ENCODE measurements around the gene VWA5B2. TPM values are rescaled to one million over a fixed set of nuclear protein-coding genes. Genes with fewer than 3 reads are reported as not detected.
A peak's percentile ranks its signal among the peaks of the same experiment; 100 is the strongest.

The VWA5B2 gene
- total and polyA plus RNA-seq, 9 of the 15 experiments (the other 6 are each of a cell fraction or from before 2014, with no cell fraction given): 0.04 TPM; not detected in 8

DNA sequence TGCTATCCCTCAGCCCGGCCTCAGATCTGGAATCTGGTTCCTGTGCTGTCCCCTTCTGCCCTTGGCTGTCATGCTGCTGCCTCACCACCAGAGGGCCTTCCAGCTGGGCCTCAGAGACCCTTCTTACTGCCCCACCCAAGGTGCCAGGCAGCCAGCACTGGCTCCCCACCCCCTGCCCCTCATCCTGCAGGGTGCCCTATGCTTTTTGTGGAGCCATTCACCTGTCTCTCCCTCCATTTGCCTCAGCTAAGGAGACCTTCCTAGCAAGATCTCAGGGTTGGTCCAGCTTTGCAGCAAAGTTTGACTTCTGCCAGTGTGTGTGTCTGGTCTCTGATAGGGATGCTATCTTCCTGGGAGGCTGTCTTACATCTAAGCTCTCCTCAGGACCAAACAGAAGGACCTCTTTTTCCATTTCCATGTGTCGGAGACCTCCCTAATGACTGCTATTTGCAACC, 1.9 kb upstream of the VWA5B2 start (continued):
- TF ChIP-seq, protein P1, sequence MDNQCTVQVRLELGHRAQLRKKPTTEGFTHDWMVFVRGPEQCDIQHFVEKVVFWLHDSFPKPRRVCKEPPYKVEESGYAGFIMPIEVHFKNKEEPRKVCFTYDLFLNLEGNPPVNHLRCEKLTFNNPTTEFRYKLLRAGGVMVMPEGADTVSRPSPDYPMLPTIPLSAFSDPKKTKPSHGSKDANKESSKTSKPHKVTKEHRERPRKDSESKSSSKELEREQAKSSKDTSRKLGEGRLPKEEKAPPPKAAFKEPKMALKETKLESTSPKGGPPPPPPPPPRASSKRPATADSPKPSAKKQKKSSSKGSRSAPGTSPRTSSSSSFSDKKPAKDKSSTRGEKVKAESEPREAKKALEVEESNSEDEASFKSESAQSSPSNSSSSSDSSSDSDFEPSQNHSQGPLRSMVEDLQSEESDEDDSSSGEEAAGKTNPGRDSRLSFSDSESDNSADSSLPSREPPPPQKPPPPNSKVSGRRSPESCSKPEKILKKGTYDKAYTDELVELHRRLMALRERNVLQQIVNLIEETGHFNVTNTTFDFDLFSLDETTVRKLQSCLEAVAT (IDR thresholded peaks at IDR 0.05): no peak
- TF ChIP-seq FOXA3 (CRISPR knock-in tag; conservative IDR thresholded peaks at IDR 0.05 in 1 of 2, IDR thresholded peaks at IDR 0.05 in 1 of 2): no peak
- no peak for TF ChIP-seq ZNF75A (CRISPR knock-in tag; IDR thresholded peaks at IDR 0.05)
- peak; percentile 32 to 56; a peak in 3 of 4 replicates for TF ChIP-seq RAD21 (CRISPR knock-in tag; conservative IDR thresholded peaks at IDR 0.05 in 1 of 2, IDR thresholded peaks at IDR 0.05 in 1 of 2)
- no peak for TF ChIP-seq CBFB (CRISPR knock-in tag; IDR thresholded peaks at IDR 0.05)
- TF ChIP-seq TRIM28 (IDR thresholded peaks at IDR 0.05): no peak
- TF ChIP-seq RBM15 (IDR thresholded peaks at IDR 0.05; ENCODE audit: insufficient read depth, low read length): no peak
- no peak for TF ChIP-seq TAF9B (IDR thresholded peaks at IDR 0.05; ENCODE audit: partially characterized antibody)
- TF ChIP-seq, protein P2, sequence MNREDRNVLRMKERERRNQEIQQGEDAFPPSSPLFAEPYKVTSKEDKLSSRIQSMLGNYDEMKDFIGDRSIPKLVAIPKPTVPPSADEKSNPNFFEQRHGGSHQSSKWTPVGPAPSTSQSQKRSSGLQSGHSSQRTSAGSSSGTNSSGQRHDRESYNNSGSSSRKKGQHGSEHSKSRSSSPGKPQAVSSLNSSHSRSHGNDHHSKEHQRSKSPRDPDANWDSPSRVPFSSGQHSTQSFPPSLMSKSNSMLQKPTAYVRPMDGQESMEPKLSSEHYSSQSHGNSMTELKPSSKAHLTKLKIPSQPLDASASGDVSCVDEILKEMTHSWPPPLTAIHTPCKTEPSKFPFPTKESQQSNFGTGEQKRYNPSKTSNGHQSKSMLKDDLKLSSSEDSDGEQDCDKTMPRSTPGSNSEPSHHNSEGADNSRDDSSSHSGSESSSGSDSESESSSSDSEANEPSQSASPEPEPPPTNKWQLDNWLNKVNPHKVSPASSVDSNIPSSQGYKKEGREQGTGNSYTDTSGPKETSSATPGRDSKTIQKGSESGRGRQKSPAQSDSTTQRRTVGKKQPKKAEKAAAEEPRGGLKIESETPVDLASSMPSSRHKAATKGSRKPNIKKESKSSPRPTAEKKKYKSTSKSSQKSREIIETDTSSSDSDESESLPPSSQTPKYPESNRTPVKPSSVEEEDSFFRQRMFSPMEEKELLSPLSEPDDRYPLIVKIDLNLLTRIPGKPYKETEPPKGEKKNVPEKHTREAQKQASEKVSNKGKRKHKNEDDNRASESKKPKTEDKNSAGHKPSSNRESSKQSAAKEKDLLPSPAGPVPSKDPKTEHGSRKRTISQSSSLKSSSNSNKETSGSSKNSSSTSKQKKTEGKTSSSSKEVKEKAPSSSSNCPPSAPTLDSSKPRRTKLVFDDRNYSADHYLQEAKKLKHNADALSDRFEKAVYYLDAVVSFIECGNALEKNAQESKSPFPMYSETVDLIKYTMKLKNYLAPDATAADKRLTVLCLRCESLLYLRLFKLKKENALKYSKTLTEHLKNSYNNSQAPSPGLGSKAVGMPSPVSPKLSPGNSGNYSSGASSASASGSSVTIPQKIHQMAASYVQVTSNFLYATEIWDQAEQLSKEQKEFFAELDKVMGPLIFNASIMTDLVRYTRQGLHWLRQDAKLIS (CRISPR knock-in tag; IDR thresholded peaks at IDR 0.05): no peak
- TF ChIP-seq STAT5A (IDR thresholded peaks at IDR 0.05; ENCODE audit: borderline replicate concordance, low read length): no peak
- TF ChIP-seq SUPT5H (IDR thresholded peaks at IDR 0.05): no peak
- TF ChIP-seq, protein P3, sequence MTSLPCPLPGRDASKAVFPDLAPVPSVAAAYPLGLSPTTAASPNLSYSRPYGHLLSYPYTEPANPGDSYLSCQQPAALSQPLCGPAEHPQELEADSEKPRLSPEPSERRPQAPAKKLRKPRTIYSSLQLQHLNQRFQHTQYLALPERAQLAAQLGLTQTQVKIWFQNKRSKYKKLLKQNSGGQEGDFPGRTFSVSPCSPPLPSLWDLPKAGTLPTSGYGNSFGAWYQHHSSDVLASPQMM (CRISPR knock-in tag; IDR thresholded peaks at IDR 0.05): no peak
- no peak for TF ChIP-seq ZNF57 (CRISPR knock-in tag; IDR thresholded peaks at IDR 0.05)
- TF ChIP-seq, protein P4, sequence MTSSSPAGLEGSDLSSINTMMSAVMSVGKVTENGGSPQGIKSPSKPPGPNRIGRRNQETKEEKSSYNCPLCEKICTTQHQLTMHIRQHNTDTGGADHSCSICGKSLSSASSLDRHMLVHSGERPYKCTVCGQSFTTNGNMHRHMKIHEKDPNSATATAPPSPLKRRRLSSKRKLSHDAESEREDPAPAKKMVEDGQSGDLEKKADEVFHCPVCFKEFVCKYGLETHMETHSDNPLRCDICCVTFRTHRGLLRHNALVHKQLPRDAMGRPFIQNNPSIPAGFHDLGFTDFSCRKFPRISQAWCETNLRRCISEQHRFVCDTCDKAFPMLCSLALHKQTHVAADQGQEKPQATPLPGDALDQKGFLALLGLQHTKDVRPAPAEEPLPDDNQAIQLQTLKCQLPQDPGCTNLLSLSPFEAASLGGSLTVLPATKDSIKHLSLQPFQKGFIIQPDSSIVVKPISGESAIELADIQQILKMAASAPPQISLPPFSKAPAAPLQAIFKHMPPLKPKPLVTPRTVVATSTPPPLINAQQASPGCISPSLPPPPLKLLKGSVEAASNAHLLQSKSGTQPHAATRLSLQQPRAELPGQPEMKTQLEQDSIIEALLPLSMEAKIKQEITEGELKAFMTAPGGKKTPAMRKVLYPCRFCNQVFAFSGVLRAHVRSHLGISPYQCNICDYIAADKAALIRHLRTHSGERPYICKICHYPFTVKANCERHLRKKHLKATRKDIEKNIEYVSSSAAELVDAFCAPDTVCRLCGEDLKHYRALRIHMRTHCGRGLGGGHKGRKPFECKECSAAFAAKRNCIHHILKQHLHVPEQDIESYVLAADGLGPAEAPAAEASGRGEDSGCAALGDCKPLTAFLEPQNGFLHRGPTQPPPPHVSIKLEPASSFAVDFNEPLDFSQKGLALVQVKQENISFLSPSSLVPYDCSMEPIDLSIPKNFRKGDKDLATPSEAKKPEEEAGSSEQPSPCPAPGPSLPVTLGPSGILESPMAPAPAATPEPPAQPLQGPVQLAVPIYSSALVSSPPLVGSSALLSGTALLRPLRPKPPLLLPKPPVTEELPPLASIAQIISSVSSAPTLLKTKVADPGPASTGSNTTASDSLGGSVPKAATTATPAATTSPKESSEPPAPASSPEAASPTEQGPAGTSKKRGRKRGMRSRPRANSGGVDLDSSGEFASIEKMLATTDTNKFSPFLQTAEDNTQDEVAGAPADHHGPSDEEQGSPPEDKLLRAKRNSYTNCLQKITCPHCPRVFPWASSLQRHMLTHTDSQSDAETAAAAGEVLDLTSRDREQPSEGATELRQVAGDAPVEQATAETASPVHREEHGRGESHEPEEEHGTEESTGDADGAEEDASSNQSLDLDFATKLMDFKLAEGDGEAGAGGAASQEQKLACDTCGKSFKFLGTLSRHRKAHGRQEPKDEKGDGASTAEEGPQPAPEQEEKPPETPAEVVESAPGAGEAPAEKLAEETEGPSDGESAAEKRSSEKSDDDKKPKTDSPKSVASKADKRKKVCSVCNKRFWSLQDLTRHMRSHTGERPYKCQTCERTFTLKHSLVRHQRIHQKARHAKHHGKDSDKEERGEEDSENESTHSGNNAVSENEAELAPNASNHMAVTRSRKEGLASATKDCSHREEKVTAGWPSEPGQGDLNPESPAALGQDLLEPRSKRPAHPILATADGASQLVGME (CRISPR knock-in tag; IDR thresholded peaks at IDR 0.05): no peak
- no peak for TF ChIP-seq CREB1 (IDR thresholded peaks at IDR 0.05)
- TF ChIP-seq CREB1 (CRISPR knock-in tag; IDR thresholded peaks at IDR 0.05): no peak

Measured in K562 (cell line).